B cell (primary cell): ENCODE measurements around the gene TRIM41. TPM values are rescaled to one million over a fixed set of nuclear protein-coding genes. Genes with fewer than 3 reads are reported as not detected.
A peak's percentile ranks its signal among the peaks of the same experiment; 100 is the strongest.

Source experiments
- ATAC-seq: fragments of 200-7000 bp; cut with Tn5 transposase; one replicate; pipeline ENCODE4 v1.10.0; 2021; ENCODE audit warnings: low read depth, mild to moderate bottlenecking, moderate number of reproducible peaks, moderate library complexity
- CTCF ChIA-PET: fragments of 350-600 bp; sonication (Branson Sonifier 250); formaldehyde crosslinking; loops from one replicate; lab custom pipeline; 2021; ENCODE audit warnings: antibody characterized with exemption, inconsistent platforms; lab: Charles Lee
- POLR2A ChIA-PET: fragments of 350-600 bp; sonication (Branson Sonifier 250); formaldehyde crosslinking; loops from one replicate; lab custom pipeline; 2021; ENCODE audit warnings: antibody characterized with exemption; lab: Charles Lee
- DNase-seq: peaks from one replicate; pipeline ENCODE4 v3.0.0; 2013
- H2AFZ ChIP-seq: 2 replicates; pipeline ENCODE4 v1.6.1; 2012; ENCODE audit warnings: mild to moderate bottlenecking, low read depth, low read length; ENCODE audit not compliant: insufficient read depth, poor library complexity, severe bottlenecking
- H3K27ac ChIP-seq, 2 donors: 1 replicate in 1 of 2; 2 replicates in 1 of 2; pipeline ENCODE4 v1.5.1; 2012 to 2013; ENCODE audit warnings: low read length in 2 of 2, mild to moderate bottlenecking in 2 of 2, moderate library complexity in 1 of 2
- H3K27me3 ChIP-seq, 4 experiments: fragments of 200-600 bp in 1 of 4; sonication (generic) in 1 of 4; replicated peaks in 1 of 4; 1 replicate in 2 of 4; 2 replicates in 2 of 4; pipeline versions ENCODE4 v1.6.1 to v1.7.0; 2013 to 2016; ENCODE audit warnings: low read length in 3 of 4, mild to moderate bottlenecking in 2 of 4, mixed read lengths in 1 of 4, moderate library complexity in 1 of 4; ENCODE audit not compliant: insufficient read depth in 4 of 4, control insufficient read depth in 3 of 4; ENCODE audit errors: control extremely low read depth in 1 of 4
- H3K36me3 ChIP-seq, 2 experiments: replicated peaks in 1 of 2; 1 replicate in 1 of 2; 2 replicates in 1 of 2; pipeline versions ENCODE4 v1.6.1 to v1.7.1; 2013; ENCODE audit warnings: low read length in 1 of 2; ENCODE audit not compliant: insufficient read depth in 2 of 2, control insufficient read depth in 1 of 2; ENCODE audit errors: control extremely low read depth in 1 of 2, extremely low read depth in 1 of 2
- H3K4me1 ChIP-seq, 2 donors: fragments of 200-600 bp in 1 of 2; sonication (generic) in 1 of 2; 1 replicate in 1 of 2; 2 replicates in 1 of 2; pipeline versions ENCODE4 v1.5.1 to v1.6.1; 2013 to 2017; ENCODE audit warnings: low read length in 2 of 2; ENCODE audit not compliant: control insufficient read depth in 2 of 2, insufficient read depth in 2 of 2
- H3K4me2 ChIP-seq: replicated peaks from 2 replicates; pipeline ENCODE3; 2012; ENCODE audit warnings: mild to moderate bottlenecking, low read depth, low read length; ENCODE audit not compliant: poor library complexity, severe bottlenecking
- H3K4me3 ChIP-seq, 5 experiments: fragments of 200-600 bp in 1 of 5; sonication (generic) in 1 of 5; 1 replicate in 3 of 5; 2 replicates in 2 of 5; pipeline versions ENCODE4 v1.5.1 to v1.7.0; 2011 to 2016; ENCODE audit warnings: low read length in 4 of 5, mild to moderate bottlenecking in 4 of 5, low read depth in 2 of 5, control low read depth in 1 of 5, moderate library complexity in 1 of 5; ENCODE audit not compliant: insufficient read depth in 1 of 5; ENCODE audit errors: control extremely low read depth in 1 of 5, extremely low read depth in 1 of 5
- H3K79me2 ChIP-seq: fragments of 200-600 bp; sonication (generic); one replicate; pipeline ENCODE4 v1.6.0; 2016; ENCODE audit warnings: low read length; ENCODE audit not compliant: control insufficient read depth, insufficient read depth
- H3K9ac ChIP-seq: fragments of 200-600 bp; sonication (generic); 2 replicates; pipeline ENCODE4 v1.6.1; 2017; ENCODE audit warnings: mild to moderate bottlenecking, low read length, moderate library complexity
- H3K9me3 ChIP-seq, 3 donors: one replicate each; pipeline versions ENCODE4 v1.6.1 to v1.7.1; 2013; ENCODE audit warnings: low read length in 2 of 3; ENCODE audit not compliant: control insufficient read depth in 2 of 3, insufficient read depth in 1 of 3; ENCODE audit errors: control extremely low read depth in 1 of 3
- H4K20me1 ChIP-seq: 2 replicates; pipeline ENCODE4 v1.6.0; 2012; ENCODE audit warnings: mild to moderate bottlenecking, low read length; ENCODE audit not compliant: insufficient read depth, control insufficient read depth, poor library complexity, severe bottlenecking
- H3K27ac Mint-ChIP-seq: one replicate; pipeline ENCODE4 v1.8.0; 2021; ENCODE audit warnings: mixed read lengths
- H3K27me3 Mint-ChIP-seq: one replicate; pipeline ENCODE4 v1.8.0; 2021; ENCODE audit warnings: mixed read lengths
- H3K4me1 Mint-ChIP-seq: one replicate; pipeline ENCODE4 v1.8.0; 2021; ENCODE audit warnings: mixed read lengths
- H3K4me3 Mint-ChIP-seq: one replicate; pipeline ENCODE4 v1.8.0; 2021; ENCODE audit warnings: mixed read lengths
- H3K9me3 Mint-ChIP-seq: one replicate; pipeline ENCODE4 v1.8.0; 2022; ENCODE audit warnings: mixed read lengths; ENCODE audit not compliant: insufficient read depth
- CTCF ChIP-seq: fragments of 200-600 bp; IDR thresholded peaks from one replicate; pipeline ENCODE4 v1.8.0; 2022; ENCODE audit warnings: antibody characterized with exemption, mild to moderate bottlenecking
- EZH2 ChIP-seq: IDR thresholded peaks from 2 replicates; pipeline ENCODE4 v1.6.1; 2012; ENCODE audit warnings: borderline replicate concordance, low read depth, mild to moderate bottlenecking, moderate library complexity, low read length; ENCODE audit not compliant: insufficient read depth, poor library complexity, severe bottlenecking
- WGBS: methylation state at CpG from one replicate; pipeline ENCODE4 v1.1.5; 2013; ENCODE audit warnings: missing lambda C conversion rate; ENCODE audit not compliant: insufficient coverage; 5-methylcytosine and 5-hydroxymethylcytosine counted together
- intact Hi-C: fragments of 100-400 bp; cut with micrococcal nuclease; formaldehyde crosslinking; loops from one replicate; pipeline ENCODE4 v1.10.0; 2022
- polyA plus RNA-seq: library from polyadenylated mRNA; depleted of rRNA; stranded (reverse); fragments of >200 nt; gene quantifications from 2 replicates; pipeline ENCODE4 v1.2.3, GENCODE V29; 2012
- total RNA-seq, 2 donors: library from RNA; stranded (reverse); fragments of 120-200 nt in 1 of 2; gene quantifications; 1 replicate in 1 of 2; 2 replicates in 1 of 2; pipeline versions ENCODE4 v1.2.3 to v1.2.4, GENCODE V29; 2013 to 2022

The TRIM41 gene
- total and polyA plus RNA-seq, 2 donors (not counting 1 experiment from before 2014, with no cell fraction given): 28.4 to 44.3 TPM

- Histone ChIP-seq H3K27ac (peak overlapping the region; percentile 95), H3K4me2 (peak overlapping the region; percentile 95), H2AFZ (peak overlapping the region; percentile 89), H3K4me3 (peak overlapping the region; percentile 68 to 95 (median 89)), H4K20me1 (no peaks in the 10 kb centered on the region), H3K9ac (peak overlapping the region; percentile 79), H3K9me3 (peaks cover 0 to 10% (median 0%) of the 10 kb centered on the region in 3 donors), H3K27me3 (no peaks in the 10 kb centered on the region), H3K4me1 (peaks cover 18 to 34% of the 10 kb centered on the region in 2 donors), H3K36me3 (peaks cover 0 to 2% of the 10 kb centered on the region in 2 experiments), H3K79me2 (peaks cover 48% of the 10 kb centered on the region)
- peak overlapping the region; percentile 98 for H3K27ac Mint-ChIP-seq
- ChIA-PET CTCF (interaction anchor here (1.2 to 3.8 kb wide), 5 partner anchors 16 to 40 kb away, joined by 3 to 48 read pairs (median 9); partner anchors contain the start of genes RACK1 and TRIM52), POLR2A (interaction anchor here (1.9 to 3.5 kb wide), 4 partner anchors 17 to 37 kb away, joined by 13 to 74 read pairs (median 44); partner anchors contain the start of genes RACK1 and TRIM52)
- intact Hi-C loops: no loop called here
- peaks cover 54% of the 10 kb centered on the region for H3K4me1 Mint-ChIP-seq
- WGBS: 44% methylated on average over 17 of the region's 22 CpGs
- H3K27me3 Mint-ChIP-seq: no peaks in the 10 kb centered on the region
- TF ChIP-seq EZH2 (no peak), CTCF (no peak)
- no peaks in the 10 kb centered on the region for H3K9me3 Mint-ChIP-seq
- ATAC-seq (no peak), DNase-seq (peak; percentile 66)
- peak overlapping the region; percentile 94 for H3K4me3 Mint-ChIP-seq
These were observed 1.5 kb downstream of the TRIM41 start for GRCh38 chr5:181224390-181225229.

GRCh38 chr5:181229996-181230395 lies 6.9 kb downstream of the TRIM41 start:
- ChIA-PET POLR2A (no interaction called here), CTCF (no interaction called here)
- DNase-seq (no peak), ATAC-seq (no peak)
- 100% methylated on average over 4 of the region's 13 CpGs for WGBS
- H2AFZ ChIP-seq: no peak overlapping the region
- H3K27me3 ChIP-seq: no peaks in the 10 kb centered on the region
- H3K4me3 ChIP-seq: no peak overlapping the region
- Mint-ChIP-seq H3K4me1 (peaks cover 19% of the 10 kb centered on the region), H3K4me3 (no peak overlapping the region), H3K27ac (peak overlapping the region; percentile 15), H3K27me3 (no peaks in the 10 kb centered on the region), H3K9me3 (no peaks in the 10 kb centered on the region)
- peaks cover 0 to 42% of the 10 kb centered on the region in 2 experiments for H3K36me3 ChIP-seq
- peaks cover 7 to 8% of the 10 kb centered on the region in 2 donors for H3K4me1 ChIP-seq
- H3K4me2 ChIP-seq: no peak overlapping the region
- H3K9ac ChIP-seq: no peak overlapping the region
- no peaks in the 10 kb centered on the region for H4K20me1 ChIP-seq
- H3K27ac ChIP-seq: no peak overlapping the region
- no peaks in the 10 kb centered on the region for H3K9me3 ChIP-seq
- TF ChIP-seq EZH2: no peak
- TF ChIP-seq CTCF: no peak
- H3K79me2 ChIP-seq: peaks cover 46% of the 10 kb centered on the region
- intact Hi-C loops: no loop called here
